ENCODE data around the gene MRGPRX2.

The MRGPRX2 gene

DNA sequence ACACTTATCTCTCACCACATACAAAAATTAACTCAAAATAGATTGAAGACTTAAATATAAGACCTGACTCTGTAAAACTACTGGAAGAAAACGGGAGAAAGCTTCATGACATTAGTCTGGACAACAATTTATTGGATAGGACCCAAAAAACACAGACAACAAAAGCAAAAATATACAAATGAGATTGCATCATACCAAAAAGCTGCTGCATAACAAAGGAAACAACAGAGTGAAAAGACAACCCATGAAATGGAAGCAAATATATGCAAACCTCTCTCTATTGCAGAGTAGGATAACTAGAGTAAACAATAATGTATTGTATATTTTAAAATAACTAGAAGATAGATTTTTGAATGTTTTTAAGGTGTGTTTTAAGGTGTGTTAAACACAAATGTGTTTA is 11.2 kb downstream of the MRGPRX2 start:
- Histone ChIP-seq H4K20me1 (ENCODE audit: insufficient read depth, low read length) (no peaks in the 10 kb centered on the region), H3K4me2 (ENCODE audit: low read depth, low read length) (no peak overlapping the region), H3K36me3 (replicated peaks; ENCODE audit: insufficient read depth, low read length) (no peaks in the 10 kb centered on the region), H3F3A (ENCODE audit: insufficient read depth, low read length) (no peaks in the 10 kb centered on the region), H3K9me2 (replicated peaks; ENCODE audit: insufficient read depth, low read length) (no peaks in the 10 kb centered on the region), H3K79me2 (ENCODE audit: low read length) (no peaks in the 10 kb centered on the region), H3K27ac (ENCODE audit: low read length) (no peak overlapping the region), H3K27me3 (replicated peaks; ENCODE audit: insufficient read depth, low read length) (no peaks in the 10 kb centered on the region), H3K4me3 (ENCODE audit: low read length) (no peak overlapping the region), H3K9me3 (replicated peaks; ENCODE audit: insufficient read depth, low read length) (no peaks in the 10 kb centered on the region), H2AFZ (ENCODE audit: low read length) (no peak overlapping the region), H3K9ac (ENCODE audit: low read length) (no peak overlapping the region), H3K4me1 (ENCODE audit: low read length) (no peaks in the 10 kb centered on the region)
- TF ChIP-seq, protein P1, sequence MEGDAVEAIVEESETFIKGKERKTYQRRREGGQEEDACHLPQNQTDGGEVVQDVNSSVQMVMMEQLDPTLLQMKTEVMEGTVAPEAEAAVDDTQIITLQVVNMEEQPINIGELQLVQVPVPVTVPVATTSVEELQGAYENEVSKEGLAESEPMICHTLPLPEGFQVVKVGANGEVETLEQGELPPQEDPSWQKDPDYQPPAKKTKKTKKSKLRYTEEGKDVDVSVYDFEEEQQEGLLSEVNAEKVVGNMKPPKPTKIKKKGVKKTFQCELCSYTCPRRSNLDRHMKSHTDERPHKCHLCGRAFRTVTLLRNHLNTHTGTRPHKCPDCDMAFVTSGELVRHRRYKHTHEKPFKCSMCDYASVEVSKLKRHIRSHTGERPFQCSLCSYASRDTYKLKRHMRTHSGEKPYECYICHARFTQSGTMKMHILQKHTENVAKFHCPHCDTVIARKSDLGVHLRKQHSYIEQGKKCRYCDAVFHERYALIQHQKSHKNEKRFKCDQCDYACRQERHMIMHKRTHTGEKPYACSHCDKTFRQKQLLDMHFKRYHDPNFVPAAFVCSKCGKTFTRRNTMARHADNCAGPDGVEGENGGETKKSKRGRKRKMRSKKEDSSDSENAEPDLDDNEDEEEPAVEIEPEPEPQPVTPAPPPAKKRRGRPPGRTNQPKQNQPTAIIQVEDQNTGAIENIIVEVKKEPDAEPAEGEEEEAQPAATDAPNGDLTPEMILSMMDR (IDR thresholded peaks at IDR 0.05; ENCODE audit: low read length), result no peak
- TF ChIP-seq EZH2 (optimal IDR thresholded peaks at IDR 0.05; ENCODE audit: low read depth, low read length) (no peak), EZH2phosphoT487 (IDR thresholded peaks at IDR 0.05; ENCODE audit: low read length) (no peak)
- no peak for DNase-seq

DNA sequence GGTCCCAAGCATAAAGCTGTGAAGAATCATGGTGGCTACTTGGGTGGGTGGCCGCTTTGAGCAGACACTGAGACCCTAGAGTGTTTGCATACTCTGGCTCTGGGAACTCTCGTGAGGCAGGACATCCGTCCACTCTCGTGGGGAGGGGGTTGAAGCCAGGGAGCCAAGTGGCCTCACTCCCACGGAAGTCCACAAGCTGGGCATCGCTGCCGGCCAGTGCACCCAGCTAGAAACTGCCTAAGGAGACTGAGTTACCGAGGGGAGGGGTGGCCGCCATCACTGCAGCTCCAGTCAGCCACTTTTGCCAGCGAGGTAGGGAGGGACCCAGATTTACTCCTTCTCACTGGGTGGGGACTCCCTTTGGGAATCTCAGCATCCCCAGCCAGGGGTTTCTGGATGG is 20.5 kb downstream of the MRGPRX2 start:
- no peak overlapping the region for H3K4me2 ChIP-seq (ENCODE audit: low read depth, low read length)
- no peak overlapping the region for H3K9ac ChIP-seq (ENCODE audit: low read length)
- H4K20me1 ChIP-seq (ENCODE audit: insufficient read depth, low read length), result no peaks in the 10 kb centered on the region
- H3K4me3 ChIP-seq (ENCODE audit: low read length), result no peak overlapping the region
- no peaks in the 10 kb centered on the region for H3K79me2 ChIP-seq (ENCODE audit: low read length)
- H3K9me3 ChIP-seq (replicated peaks; ENCODE audit: insufficient read depth, low read length), result no peaks in the 10 kb centered on the region
- H3K27me3 ChIP-seq (replicated peaks; ENCODE audit: insufficient read depth, low read length), result no peaks in the 10 kb centered on the region
- no peaks in the 10 kb centered on the region for H3F3A ChIP-seq (ENCODE audit: insufficient read depth, low read length)
- H3K9me2 ChIP-seq (replicated peaks; ENCODE audit: insufficient read depth, low read length), result no peaks in the 10 kb centered on the region
- no peak overlapping the region for H2AFZ ChIP-seq (ENCODE audit: low read length)
- TF ChIP-seq, protein P1 (IDR thresholded peaks at IDR 0.05; ENCODE audit: low read length), result no peak
- TF ChIP-seq EZH2 (optimal IDR thresholded peaks at IDR 0.05; ENCODE audit: low read depth, low read length), result no peak
- TF ChIP-seq EZH2phosphoT487 (IDR thresholded peaks at IDR 0.05; ENCODE audit: low read length), result no peak
- peaks cover 6% of the 10 kb centered on the region for H3K4me1 ChIP-seq (ENCODE audit: low read length)
- no peak overlapping the region for H3K27ac ChIP-seq (ENCODE audit: low read length)
- DNase-seq, result no peak
- no peaks in the 10 kb centered on the region for H3K36me3 ChIP-seq (replicated peaks; ENCODE audit: insufficient read depth, low read length)

DNA sequence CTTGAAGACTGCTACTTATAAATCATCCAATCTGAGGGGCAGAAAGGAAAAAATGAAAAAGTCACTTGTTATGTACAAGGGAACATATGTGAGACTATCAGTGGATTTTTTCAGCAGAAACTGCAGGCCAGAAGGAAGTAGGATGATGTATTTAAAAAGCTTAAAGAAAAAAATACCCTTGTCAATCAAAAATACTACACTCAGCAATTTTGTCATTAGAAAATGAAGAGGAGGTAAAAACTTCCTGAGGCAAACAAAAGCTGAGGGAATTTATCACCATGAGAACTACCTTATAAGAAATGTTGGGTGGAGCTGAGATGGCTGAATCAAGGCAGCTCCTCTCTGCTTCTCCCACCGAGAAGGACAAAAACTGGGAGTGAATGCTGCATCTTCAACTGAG is 21.1 kb downstream of the MRGPRX2 start:
- H3K4me2 ChIP-seq (ENCODE audit: low read depth, low read length), result no peak overlapping the region
- no peaks in the 10 kb centered on the region for H3K9me2 ChIP-seq (replicated peaks; ENCODE audit: insufficient read depth, low read length)
- DNase-seq, result no peak
- TF ChIP-seq, protein P1 (IDR thresholded peaks at IDR 0.05; ENCODE audit: low read length), result no peak
- TF ChIP-seq EZH2phosphoT487 (IDR thresholded peaks at IDR 0.05; ENCODE audit: low read length) (no peak), EZH2 (optimal IDR thresholded peaks at IDR 0.05; ENCODE audit: low read depth, low read length) (no peak)
- no peak overlapping the region for H3K4me3 ChIP-seq (ENCODE audit: low read length)
- H3K79me2 ChIP-seq (ENCODE audit: low read length), result no peaks in the 10 kb centered on the region
- no peaks in the 10 kb centered on the region for H3K9me3 ChIP-seq (replicated peaks; ENCODE audit: insufficient read depth, low read length)
- H3F3A ChIP-seq (ENCODE audit: insufficient read depth, low read length), result no peaks in the 10 kb centered on the region
- no peak overlapping the region for H2AFZ ChIP-seq (ENCODE audit: low read length)
- no peaks in the 10 kb centered on the region for H4K20me1 ChIP-seq (ENCODE audit: insufficient read depth, low read length)
- H3K36me3 ChIP-seq (replicated peaks; ENCODE audit: insufficient read depth, low read length), result no peaks in the 10 kb centered on the region
- H3K9ac ChIP-seq (ENCODE audit: low read length), result no peak overlapping the region
- no peaks in the 10 kb centered on the region for H3K27me3 ChIP-seq (replicated peaks; ENCODE audit: insufficient read depth, low read length)
- no peak overlapping the region for H3K27ac ChIP-seq (ENCODE audit: low read length)
- peaks cover 9% of the 10 kb centered on the region for H3K4me1 ChIP-seq (ENCODE audit: low read length)
